ENCODE measurements around the gene AGBL4. TPM values are rescaled to one million over a fixed set of nuclear protein-coding genes. Genes with fewer than 3 reads are reported as not detected.

AGBL4 gene
- total RNA-seq, 2 donors from 2014 or later: 0.40 to 5.5 TPM

DNA sequence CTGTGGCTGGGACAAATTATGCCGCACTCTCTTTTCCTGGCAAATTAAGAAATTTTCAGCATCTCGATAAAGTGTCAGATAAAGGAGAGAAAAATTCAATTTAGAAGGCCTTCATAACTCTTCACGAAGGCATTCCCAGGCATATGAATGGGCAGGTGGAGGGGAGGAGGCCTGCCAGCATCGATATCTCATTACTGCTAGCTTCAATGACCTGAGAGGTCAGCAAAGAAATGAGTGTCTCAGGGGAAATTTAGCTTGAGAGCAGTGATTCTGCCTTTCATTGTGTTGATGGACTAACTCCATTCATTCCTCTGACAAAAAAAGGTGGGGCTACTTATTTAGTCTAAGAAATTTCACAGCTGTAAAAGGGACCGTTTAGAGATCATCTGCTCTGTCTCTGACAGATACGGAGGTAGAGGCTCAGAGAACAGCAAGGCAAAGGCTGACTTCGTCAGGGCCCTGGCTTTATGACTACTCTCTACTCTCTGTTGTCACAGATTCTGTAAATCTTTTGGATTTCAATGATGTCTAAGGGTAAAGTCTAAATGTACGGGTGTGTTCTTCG is 1035.0 kb downstream of the AGBL4 start:
- no peaks in the 10 kb centered on the region for H3K27me3 Mint-ChIP-seq (ENCODE audit: insufficient read depth)
- WGBS, 2 experiments (ENCODE audit: insufficient coverage in 1 of 2, insufficient read length in 1 of 2): 75 to 80% methylated on average over 3 to 8 of the region's 9 CpGs
- H3K9ac ChIP-seq (ENCODE audit: extremely low read depth, low read length, poor library complexity, severe bottlenecking): no peak overlapping the region
- no peaks in the 10 kb centered on the region for H3K36me3 Mint-ChIP-seq (ENCODE audit: low read depth)
- H3K4me3 ChIP-seq (ENCODE audit: low read length): no peak overlapping the region
- TF ChIP-seq, protein P1, sequence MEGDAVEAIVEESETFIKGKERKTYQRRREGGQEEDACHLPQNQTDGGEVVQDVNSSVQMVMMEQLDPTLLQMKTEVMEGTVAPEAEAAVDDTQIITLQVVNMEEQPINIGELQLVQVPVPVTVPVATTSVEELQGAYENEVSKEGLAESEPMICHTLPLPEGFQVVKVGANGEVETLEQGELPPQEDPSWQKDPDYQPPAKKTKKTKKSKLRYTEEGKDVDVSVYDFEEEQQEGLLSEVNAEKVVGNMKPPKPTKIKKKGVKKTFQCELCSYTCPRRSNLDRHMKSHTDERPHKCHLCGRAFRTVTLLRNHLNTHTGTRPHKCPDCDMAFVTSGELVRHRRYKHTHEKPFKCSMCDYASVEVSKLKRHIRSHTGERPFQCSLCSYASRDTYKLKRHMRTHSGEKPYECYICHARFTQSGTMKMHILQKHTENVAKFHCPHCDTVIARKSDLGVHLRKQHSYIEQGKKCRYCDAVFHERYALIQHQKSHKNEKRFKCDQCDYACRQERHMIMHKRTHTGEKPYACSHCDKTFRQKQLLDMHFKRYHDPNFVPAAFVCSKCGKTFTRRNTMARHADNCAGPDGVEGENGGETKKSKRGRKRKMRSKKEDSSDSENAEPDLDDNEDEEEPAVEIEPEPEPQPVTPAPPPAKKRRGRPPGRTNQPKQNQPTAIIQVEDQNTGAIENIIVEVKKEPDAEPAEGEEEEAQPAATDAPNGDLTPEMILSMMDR (conservative IDR thresholded peaks at IDR 0.05): no peak
- H3K27me3 ChIP-seq (ENCODE audit: control insufficient read depth, insufficient read depth, low read length, poor library complexity, severe bottlenecking): no peaks in the 10 kb centered on the region
- peaks cover 4% of the 10 kb centered on the region for H3K4me1 Mint-ChIP-seq
- no peaks in the 10 kb centered on the region for H3K36me3 ChIP-seq (ENCODE audit: control insufficient read depth, insufficient read depth, low read length)
- H3K9me3 ChIP-seq (ENCODE audit: control insufficient read depth, low read length): peaks cover 42% of the 10 kb centered on the region
- no peak overlapping the region for H3K4me3 Mint-ChIP-seq
- H3K27ac Mint-ChIP-seq: no peak overlapping the region
- H3K4me1 ChIP-seq (ENCODE audit: control insufficient read depth, insufficient read depth, low read length): no peaks in the 10 kb centered on the region
- DNase-seq: no peak
- H3K27ac ChIP-seq (ENCODE audit: low read depth, low read length): no peak overlapping the region
- peaks cover 6% of the 10 kb centered on the region for H3K9me3 Mint-ChIP-seq

- DNase-seq: no peak
- H3K27ac Mint-ChIP-seq: no peak overlapping the region
- H3K4me1 Mint-ChIP-seq: peaks cover 22% of the 10 kb centered on the region
- H3K4me1 ChIP-seq (ENCODE audit: control insufficient read depth, insufficient read depth, low read length): no peaks in the 10 kb centered on the region
- H3K27ac ChIP-seq (ENCODE audit: low read depth, low read length): no peak overlapping the region
- H3K4me3 ChIP-seq (ENCODE audit: low read length): no peak overlapping the region
- no peak overlapping the region for H3K4me3 Mint-ChIP-seq
- no peaks in the 10 kb centered on the region for H3K27me3 Mint-ChIP-seq (ENCODE audit: insufficient read depth)
- no peaks in the 10 kb centered on the region for H3K27me3 ChIP-seq (ENCODE audit: control insufficient read depth, insufficient read depth, low read length, poor library complexity, severe bottlenecking)
- H3K36me3 Mint-ChIP-seq (ENCODE audit: low read depth): no peaks in the 10 kb centered on the region
- peaks cover 11% of the 10 kb centered on the region for H3K9me3 Mint-ChIP-seq
- 82 to 93% methylated on average over 1 of the region's 1 CpG for WGBS, 2 experiments (ENCODE audit: insufficient coverage in 1 of 2, insufficient read length in 1 of 2)
- TF ChIP-seq, protein P1 (conservative IDR thresholded peaks at IDR 0.05): no peak
- peaks cover 53% of the 10 kb centered on the region for H3K9me3 ChIP-seq (ENCODE audit: control insufficient read depth, low read length)
- H3K9ac ChIP-seq (ENCODE audit: extremely low read depth, low read length, poor library complexity, severe bottlenecking): no peak overlapping the region
- H3K36me3 ChIP-seq (ENCODE audit: control insufficient read depth, insufficient read depth, low read length): no peaks in the 10 kb centered on the region
Measured at GRCh38 chr1:48979940-48980339, 1043.8 kb downstream of the AGBL4 start.

- peaks cover 44% of the 10 kb centered on the region for H3K9me3 ChIP-seq (ENCODE audit: control insufficient read depth, low read length)
- H3K27me3 Mint-ChIP-seq (ENCODE audit: insufficient read depth): no peaks in the 10 kb centered on the region
- H3K4me1 Mint-ChIP-seq: peaks cover 22% of the 10 kb centered on the region
- H3K4me1 ChIP-seq (ENCODE audit: control insufficient read depth, insufficient read depth, low read length): no peaks in the 10 kb centered on the region
- no peak overlapping the region for H3K27ac ChIP-seq (ENCODE audit: low read depth, low read length)
- TF ChIP-seq, protein P1 (conservative IDR thresholded peaks at IDR 0.05): no peak
- H3K36me3 ChIP-seq (ENCODE audit: control insufficient read depth, insufficient read depth, low read length): no peaks in the 10 kb centered on the region
- no peaks in the 10 kb centered on the region for H3K27me3 ChIP-seq (ENCODE audit: control insufficient read depth, insufficient read depth, low read length, poor library complexity, severe bottlenecking)
- peaks cover 11% of the 10 kb centered on the region for H3K9me3 Mint-ChIP-seq
- 68 to 83% methylated on average over 2 of the region's 2 CpGs for WGBS, 2 experiments (ENCODE audit: insufficient coverage in 1 of 2, insufficient read length in 1 of 2)
- no peak overlapping the region for H3K4me3 Mint-ChIP-seq
- DNase-seq: peak; percentile 49
- H3K36me3 Mint-ChIP-seq (ENCODE audit: low read depth): no peaks in the 10 kb centered on the region
- H3K9ac ChIP-seq (ENCODE audit: extremely low read depth, low read length, poor library complexity, severe bottlenecking): no peak overlapping the region
- no peak overlapping the region for H3K4me3 ChIP-seq (ENCODE audit: low read length)
- H3K27ac Mint-ChIP-seq: no peak overlapping the region
Measured at GRCh38 chr1:48978413-48978812, 1045.3 kb downstream of the AGBL4 start.
